SJSA1 (cell line): Measurements from ENCODE around the gene PSD. TPM values are rescaled to one million over a fixed set of nuclear protein-coding genes. Genes with fewer than 3 reads are reported as not detected.

Experiments
- DNase-seq, 2 experiments: peaks; one replicate each; pipeline ENCODE4 v3.0.0-alpha.2; 2015 to 2020; ENCODE audit warnings: low spot score in 2 of 2, low read depth in 1 of 2
- H3K27ac ChIP-seq: fragments of 250-450 bp; sonication (Bioruptor Pico); 2 replicates; pipeline ENCODE4 v1.5.1; 2020; ENCODE audit warnings: mild to moderate bottlenecking, moderate library complexity
- H3K27me3 ChIP-seq: fragments of 250-450 bp; sonication (Bioruptor Pico); replicated peaks from 2 replicates; pipeline ENCODE4 v1.5.1; 2020; ENCODE audit warnings: mild to moderate bottlenecking, moderate library complexity
- H3K36me3 ChIP-seq: fragments of 250-450 bp; sonication (Bioruptor Pico); 2 replicates; pipeline ENCODE4 v1.5.1; 2020; ENCODE audit warnings: mild to moderate bottlenecking
- H3K4me1 ChIP-seq: fragments of 250-450 bp; sonication (Bioruptor Pico); replicated peaks from 2 replicates; pipeline ENCODE4 v1.6.1; 2021; ENCODE audit warnings: mild to moderate bottlenecking
- H3K4me3 ChIP-seq: fragments of 250-450 bp; sonication (Bioruptor Pico); 2 replicates; pipeline ENCODE4 v1.5.1; 2020; ENCODE audit warnings: mild to moderate bottlenecking
- H3K9me3 ChIP-seq: fragments of 250-450 bp; sonication (Bioruptor Pico); replicated peaks from 2 replicates; pipeline ENCODE4 v1.5.1; 2020; ENCODE audit warnings: mild to moderate bottlenecking
- total RNA-seq: library from RNA; depleted of rRNA; stranded (reverse); fragments of >200 nt; shearing (Covaris generic); gene quantifications from 2 replicates; pipeline ENCODE4 v1.2.3, GENCODE V29; 2014; rRNA removed

PSD gene
- total RNA-seq, 1 experiment from 2014 or later = 0.08 TPM

DNA sequence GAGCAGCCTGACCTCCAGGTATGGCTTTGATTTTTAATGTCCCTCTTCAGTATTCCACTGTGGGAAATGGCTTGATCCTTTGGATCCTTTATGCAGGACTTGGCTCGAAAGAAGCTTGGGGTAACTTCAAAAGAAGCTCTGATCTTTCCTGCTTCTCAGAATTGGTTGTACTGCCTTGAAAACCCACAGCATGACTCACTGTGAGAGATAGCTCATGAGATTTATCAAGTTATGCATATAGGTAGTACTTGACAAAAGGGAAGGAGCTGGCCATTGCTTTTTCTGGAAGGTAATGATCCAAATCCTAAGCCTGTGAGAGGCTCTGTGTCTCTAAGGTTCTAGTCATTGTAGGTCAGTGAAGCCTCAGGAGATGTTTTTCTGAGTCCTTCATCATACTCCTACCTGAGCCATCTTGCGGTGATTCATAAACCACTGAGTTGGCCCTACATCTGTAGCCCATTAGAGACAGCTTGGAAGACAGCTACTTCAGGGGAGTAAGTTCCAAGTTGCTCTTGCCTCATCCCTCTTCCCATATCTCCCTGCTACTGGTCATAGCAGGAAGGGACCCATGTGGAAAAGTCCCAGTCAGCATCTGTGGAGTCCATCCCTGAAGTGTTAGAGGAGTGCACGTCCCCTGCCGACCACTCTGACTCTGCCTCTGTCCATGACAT, 59.7 kb downstream of the PSD start:
- Histone ChIP-seq H3K4me3 (no peak overlapping the region), H3K27me3 (no peaks in the 10 kb centered on the region), H3K4me1 (no peaks in the 10 kb centered on the region), H3K27ac (no peak overlapping the region), H3K36me3 (peaks cover 92% of the 10 kb centered on the region), H3K9me3 (no peaks in the 10 kb centered on the region)
- DNase-seq = no peak

DNA sequence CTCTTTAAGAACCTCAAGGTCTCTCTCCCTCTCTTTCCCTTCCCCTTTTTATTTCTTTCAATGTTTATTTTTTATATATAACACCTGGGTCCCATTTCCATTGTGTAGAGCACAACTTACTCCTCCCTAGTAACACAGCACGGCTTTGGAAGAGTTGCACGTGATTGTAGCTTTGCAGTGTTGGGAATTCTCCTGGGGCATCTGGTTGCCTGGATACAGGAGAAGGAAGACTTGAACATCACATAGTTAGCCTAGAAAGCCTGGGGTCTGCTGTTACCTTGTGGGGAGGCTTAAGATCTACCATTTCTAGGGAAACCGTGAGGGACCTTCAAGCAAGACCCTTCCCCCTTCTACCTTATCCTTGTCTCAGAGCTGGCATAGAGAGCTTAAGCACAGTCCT, 64.1 kb downstream of the PSD start:
- Histone ChIP-seq H3K4me3 (no peak overlapping the region), H3K27me3 (no peaks in the 10 kb centered on the region), H3K36me3 (peaks cover 85% of the 10 kb centered on the region), H3K27ac (no peak overlapping the region), H3K4me1 (no peaks in the 10 kb centered on the region), H3K9me3 (no peaks in the 10 kb centered on the region)
- DNase-seq = no peak

Other genes starting within 250 kb of the PSD start
- not detected in 2 replicates for gene ELOVL3, start 192.5 kb downstream of the PSD start, total RNA-seq
- not detected in 2 replicates for gene PITX3, start 177.3 kb downstream of the PSD start, total RNA-seq
- 23.3 and 36.3 TPM in 2 replicates for gene GBF1, start 173.3 kb downstream of the PSD start, total RNA-seq
- gene NFKB2, start 23.1 kb downstream of the PSD start, total RNA-seq = 28.8 and 37.2 TPM in 2 replicates
- gene FBXL15, start 2.1 kb upstream of the PSD start, total RNA-seq = 11.0 and 40.1 TPM in 2 replicates
- 50.7 and 57.9 TPM in 2 replicates for gene CUEDC2, start 13.8 kb upstream of the PSD start, total RNA-seq
- not detected in 2 replicates for gene C10orf95, start 32.8 kb upstream of the PSD start, total RNA-seq
- 117 and 126 TPM in 2 replicates for gene ACTR1A, start 83.9 kb upstream of the PSD start, total RNA-seq
- gene SUFU, start 85.2 kb upstream of the PSD start, total RNA-seq = 2.7 and 3.7 TPM in 2 replicates
- 77.2 and 93.3 TPM in 2 replicates for gene TRIM8, start 225.7 kb upstream of the PSD start, total RNA-seq